ENCODE data around the gene NEDD1.

DNA sequence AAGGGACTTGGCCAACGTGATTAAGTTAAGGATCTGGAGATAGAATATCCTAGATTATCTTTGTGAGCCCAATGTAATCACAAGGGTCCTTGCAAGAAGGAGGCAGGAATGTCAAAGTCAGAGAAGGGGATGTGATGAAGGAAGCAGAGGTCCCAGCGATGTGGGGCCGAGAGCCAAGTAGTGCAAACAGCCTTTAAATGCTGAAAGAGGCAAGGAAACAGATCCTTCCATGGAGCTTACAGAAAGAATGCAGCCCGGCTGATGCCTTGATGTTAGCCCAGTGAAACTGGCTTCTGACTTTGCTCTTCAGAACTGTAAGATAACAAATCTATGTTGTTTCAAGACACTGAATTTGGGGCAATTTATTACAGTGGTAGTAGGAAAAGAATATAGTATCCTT is 74.9 kb downstream of the NEDD1 start:
- no peak for TF ChIP-seq ZNF274 (IDR thresholded peaks at IDR 0.05; ENCODE audit: low read depth, low read length)
- TF ChIP-seq YY1 (IDR thresholded peaks at IDR 0.05; ENCODE audit: insufficient read depth, insufficient read length), result no peak

Data from NT2/D1 (cell line).